NCI-H2107 (cell line): ENCODE data around the gene PDCD7.
"Not testable (repeated sequence)": the region's sequence is repeated elsewhere in the genome, so short reads cannot be mapped to it uniquely, and the experiment has no call there.

Experiments
- DNase-seq: peaks from one replicate; lab custom pipeline; 2025; lab: John Stamatoyannopoulos, UW

PDCD7 gene

DNA sequence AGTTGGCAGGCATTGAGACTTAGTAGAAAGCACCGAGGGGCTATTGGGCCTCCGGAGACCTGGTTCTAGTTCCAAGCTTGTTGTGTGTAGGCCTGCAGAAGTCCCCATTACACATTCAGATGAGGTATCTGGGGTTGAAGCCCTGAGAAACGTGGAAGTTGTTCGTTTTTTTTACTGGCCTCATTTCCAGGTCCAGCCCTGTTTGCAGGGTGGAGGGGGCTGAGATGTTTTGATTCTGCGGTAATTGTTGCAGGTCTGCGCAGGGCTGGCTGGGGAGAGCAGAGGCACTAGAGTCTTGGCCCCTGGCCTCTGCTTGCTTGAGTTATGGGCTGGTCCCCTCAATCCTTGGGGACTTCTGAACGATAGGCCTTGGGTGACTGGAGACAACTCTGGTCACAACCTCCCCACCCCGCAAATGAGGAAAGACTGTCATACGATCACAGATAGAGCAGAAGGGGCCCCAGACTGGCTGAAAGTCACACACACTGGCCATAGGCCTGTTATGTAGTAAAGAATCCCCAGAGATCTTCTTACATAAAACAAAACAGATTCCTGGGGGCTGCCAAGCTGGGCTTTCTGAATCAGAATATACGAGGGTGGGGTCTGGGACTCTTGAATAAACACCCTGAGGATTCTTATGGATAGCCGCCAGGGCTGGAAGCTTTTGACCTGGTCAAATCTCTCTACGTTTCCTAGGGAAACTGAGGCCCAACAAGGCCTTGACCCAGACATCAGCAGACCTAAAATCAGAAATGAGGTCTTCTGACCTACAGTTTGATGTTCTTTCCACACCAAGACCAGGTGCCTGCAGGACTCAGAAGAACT is 41.5 kb downstream of the PDCD7 start:
- no peak for DNase-seq

DNA sequence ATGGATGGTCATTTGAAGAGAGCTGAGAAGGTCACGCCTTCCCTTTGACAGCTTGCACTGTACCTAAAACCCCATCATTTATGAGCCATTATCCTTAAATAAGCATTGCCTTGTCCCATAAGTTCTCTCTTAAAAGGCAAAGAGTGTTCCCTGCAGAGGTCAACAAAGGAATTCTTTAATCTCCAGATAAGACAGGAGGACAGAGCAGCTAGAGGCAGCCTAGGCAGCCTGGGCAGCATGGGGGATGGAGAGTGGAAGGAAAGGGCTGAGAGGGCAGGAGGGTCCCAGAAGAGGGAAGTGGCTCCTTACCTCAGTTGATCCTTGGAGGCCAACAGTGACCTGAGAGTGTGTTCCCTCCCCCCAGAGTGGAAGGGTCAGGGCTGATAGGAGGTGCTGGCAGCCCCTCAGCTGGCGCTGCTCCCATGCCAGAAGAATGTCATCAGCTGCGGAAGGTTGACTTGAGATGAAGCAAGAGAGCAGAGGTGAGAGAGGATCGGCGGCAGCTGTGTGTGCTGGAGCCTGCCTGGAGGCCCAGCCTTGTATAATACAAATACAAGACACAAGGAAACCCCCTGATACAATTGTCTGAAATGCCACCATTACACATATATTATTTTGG is 44.3 kb downstream of the PDCD7 start:
- no peak for DNase-seq

DNA sequence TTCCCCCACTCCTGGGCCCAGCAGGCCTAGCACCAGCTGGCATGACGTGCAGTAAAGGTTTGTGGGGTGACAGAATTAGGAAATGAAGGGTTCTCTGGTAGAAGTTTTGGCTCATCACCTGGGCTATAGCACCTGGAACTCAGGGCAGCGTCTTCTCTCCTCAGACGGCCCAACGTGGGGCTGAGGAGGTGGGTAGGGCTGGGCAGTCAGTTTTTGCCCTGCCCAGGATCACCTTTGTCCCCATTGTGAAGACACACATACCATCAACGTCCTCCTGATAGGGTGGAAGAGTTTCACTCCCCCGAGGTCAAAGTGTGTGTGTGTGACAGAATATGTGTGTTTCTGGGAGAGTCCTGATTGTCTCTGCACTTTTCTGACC is 45.0 kb downstream of the PDCD7 start:
- no peak for DNase-seq

DNA sequence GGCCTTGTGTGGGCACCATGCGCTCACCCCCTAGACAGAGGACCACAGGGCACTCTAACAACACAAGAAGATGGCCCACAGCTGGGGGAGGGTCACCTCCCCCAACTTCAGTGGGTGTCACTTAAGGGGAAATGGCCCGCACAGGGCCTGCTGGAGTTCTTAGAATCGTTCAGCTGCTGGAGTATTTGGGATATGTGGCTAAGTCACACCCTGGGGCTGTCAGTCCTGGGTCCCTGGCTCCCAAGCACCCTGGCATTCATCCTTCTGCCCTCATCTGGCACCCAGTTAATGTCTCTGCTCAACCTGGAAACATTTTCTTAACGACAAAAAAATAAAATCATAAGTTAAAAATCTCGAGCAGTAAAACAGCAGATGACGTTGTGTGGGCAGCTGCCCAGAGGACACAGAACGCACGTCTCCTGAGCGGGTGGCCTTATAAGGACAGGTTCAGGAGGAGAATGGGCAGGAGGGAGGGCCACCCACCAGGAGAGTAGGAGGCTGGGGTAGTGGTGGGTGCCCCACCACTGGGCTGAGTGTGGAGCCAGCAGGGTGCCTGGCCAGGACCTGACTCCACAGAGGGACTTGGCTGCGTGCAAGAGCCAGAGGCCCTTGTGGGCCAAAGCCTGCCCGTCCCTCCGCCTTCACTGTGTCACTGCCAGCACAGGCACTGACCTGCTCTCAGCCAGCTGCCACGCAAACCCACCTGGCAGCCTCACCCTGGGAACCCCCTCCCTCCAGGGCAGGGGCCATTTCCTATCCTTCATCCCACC is 45.5 kb downstream of the PDCD7 start:
- DNase-seq, result no peak

DNA sequence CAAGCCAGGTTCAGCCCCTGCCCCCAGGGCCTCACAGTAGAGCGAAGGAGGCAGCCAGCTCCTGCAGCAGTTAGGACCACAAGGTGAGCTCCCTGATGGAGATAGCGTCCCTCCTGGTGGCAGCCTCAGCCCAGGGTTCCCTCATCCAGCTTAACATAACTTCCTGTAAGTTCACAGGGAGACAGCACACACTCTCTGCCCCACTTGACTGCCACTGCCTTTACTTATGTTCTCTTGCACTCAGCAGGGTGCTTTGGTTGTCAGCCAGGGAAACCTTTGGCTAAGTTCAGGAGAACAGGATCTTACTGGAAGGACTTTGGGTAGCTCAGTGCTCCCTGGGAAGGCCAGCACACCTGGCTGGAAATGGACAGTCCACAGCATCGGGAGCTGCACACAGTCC is 46.2 kb downstream of the PDCD7 start:
- DNase-seq, result no peak

DNA sequence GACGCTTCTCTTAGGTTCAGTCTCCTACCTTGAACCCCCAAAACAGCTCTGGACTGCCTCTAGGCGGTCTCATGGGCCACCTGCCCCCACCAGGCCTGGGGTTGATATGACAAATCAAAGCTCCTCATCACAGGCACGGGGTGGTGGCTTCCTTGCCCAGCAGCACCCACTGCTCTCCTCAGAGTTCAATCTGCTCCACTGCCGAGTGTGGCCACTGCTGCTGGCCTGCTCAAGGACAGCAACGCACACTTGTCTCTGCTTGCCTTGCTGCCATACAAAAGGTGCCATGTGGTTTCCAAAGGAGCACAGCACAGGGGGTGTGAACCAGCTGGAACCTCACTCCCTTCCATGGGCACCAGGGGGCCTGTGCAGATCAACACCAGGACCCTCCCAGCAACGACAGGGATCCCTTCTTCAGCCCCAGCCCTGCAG is 46.9 kb downstream of the PDCD7 start:
- DNase-seq, result no peak

DNA sequence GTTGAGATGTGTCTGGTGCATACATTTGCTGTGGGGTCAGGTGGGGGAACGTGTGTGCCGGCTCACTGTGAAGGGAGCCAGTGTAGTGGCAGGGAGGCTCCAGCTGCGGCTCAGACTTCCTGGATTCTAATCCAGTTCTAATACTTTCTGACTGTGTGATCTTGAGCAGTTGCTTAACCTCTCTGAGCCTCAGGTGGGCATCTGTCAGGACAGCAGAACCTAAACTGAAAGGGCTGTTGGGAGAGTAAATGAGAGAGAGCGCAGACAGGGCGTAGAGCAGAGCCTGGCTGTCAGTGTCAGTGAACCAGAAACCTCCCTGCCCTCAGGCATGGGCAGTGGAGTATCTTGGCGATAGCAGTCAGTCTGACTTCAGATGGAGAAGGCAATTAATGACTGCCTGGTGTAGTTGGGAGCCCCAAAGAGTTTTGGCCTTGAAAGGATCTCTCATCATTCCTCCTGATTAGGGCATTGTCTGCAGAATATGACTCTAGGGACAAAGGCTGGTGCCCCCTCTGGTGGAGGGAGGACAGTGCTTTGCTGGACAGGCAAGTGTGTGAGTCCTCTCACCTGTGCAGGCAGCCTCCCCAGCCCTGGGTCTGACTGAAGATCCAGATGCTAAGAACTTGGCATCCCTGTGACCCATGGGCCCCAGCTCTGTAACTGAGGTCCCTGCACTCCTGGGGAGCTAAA is 47.5 kb downstream of the PDCD7 start:
- no peak for DNase-seq

DNA sequence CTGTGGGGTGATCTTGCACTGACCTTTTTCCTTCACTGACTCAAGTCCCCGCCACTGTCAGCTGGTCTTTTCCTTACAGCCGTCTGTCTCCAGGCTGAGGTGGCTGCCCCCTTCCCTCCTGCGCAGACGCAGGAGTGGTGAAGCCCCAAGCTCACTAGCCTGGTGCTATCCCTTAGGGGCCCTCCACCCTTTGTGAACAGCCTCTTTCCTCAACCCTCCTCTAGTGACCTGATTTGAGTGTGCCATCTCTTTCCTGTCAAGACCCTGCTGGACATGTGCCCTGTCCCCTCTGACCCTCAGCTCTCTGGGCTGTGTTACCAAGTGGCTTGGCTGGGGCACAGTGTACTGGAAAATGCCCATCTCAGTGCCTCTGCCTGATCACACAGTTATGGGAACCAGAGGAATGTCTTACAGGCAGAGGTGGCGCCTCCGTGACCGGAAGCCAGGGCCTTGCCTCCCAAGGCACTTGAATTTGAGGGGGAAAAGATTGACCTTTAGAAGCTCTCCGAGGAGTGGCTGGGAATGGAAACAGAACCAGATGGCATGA is 48.3 kb downstream of the PDCD7 start:
- no peak for DNase-seq

DNA sequence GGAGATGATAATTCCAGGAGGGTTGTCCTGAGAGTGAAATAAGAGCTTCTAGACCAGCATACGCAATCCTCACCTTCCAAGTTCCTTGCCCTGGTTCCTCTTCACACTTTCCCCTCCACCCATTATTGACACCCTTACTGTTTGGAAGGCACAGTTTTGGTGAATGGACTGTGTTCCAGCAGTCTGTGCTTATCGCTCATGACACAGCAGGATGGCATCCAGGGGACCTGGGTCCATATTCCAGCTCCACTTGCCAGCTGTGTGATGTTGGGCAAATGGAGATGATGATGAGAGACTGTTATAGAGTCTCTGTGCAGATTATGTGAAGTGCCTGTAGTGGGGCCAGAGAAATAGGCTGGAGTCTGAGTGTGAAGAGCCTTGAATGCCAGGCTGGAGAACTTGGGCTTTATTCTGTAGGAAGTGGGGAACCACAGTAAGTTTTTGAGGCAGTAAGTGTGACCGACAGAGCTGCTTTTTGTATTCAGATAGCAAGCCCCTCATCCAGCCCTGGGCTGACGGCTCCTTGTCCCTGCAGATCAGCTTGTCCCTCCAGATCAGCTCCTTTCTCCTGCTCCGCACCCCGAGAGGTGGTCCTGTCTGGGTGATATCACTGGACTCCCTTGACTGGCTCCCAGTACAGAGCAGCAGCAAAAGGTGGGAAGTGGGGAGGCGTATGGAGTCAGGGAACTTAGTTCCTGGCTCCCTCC is 49.0 kb downstream of the PDCD7 start:
- DNase-seq, result no peak

DNA sequence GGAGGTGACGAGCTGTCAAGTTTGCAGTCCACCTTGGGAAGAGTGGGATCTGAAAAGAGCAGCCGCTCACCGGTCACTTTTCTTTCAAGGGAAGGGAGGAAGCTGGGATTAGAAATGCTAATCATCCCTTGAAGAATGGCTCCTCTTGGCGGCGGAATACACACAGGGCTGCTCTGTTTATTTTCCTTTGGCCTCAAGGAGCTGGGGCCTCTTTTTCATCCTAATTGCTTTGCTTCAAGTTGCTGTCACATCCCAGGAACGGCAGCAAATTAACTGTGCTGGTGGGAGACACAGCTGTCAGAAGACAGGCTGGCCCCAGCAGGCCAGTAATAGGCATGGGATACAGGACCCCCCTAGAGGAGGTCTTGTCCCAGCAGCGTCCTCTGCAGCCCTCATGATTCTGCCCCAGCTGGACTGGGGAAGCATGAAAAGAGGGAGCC is 50.3 kb downstream of the PDCD7 start:
- no peak for DNase-seq

DNA sequence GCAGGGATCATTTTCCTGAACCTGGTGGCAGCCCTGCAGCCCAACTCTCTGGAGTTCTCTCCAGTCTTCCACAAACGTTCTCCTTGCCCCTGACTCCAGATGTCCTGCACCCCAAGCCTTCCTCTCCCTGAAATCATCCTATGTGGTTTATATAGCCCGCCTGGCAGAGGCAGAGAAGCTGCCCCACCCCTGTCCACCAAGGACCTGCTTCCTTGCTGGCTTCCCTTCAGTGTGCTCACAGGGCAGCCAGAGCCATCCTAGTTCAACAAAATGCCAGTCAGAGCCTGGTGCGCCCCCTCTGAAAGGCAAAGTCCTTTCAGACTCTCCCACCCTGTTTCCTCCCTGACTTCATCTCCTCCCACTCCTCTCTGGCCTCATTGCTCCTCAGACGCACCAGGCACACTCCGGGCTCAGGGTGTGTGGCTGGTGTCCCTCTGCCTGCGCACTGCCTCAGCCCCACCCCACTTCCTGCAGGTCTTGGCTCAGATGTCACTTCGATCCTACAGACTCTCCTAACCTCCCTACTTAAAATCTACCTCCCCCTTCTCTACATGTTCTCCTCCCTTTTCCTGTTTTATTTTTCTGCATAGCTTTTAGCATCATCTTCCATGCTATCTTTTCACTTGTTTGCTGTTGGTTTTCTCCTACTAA is 51.2 kb downstream of the PDCD7 start:
- no peak for DNase-seq

DNA sequence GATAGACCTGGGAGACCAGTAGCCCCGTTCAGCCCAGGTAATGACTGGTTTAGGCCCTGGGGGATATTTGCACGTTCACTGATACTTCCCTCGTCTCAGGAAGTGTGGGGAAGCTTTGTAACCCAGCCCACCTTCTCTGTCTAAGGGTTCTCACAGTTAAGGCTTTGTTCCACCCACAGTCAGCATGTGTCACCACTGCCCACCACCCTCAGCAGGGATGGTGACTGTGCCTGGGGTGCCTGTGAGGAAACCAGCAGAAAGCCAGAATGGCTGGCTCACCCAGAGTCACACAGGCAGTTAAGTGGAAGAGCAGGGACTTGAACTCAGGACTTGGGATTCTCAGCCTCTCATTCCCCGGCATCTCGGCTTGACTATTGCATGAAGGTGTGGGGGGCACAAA is 51.9 kb downstream of the PDCD7 start:
- DNase-seq, result no peak

DNA sequence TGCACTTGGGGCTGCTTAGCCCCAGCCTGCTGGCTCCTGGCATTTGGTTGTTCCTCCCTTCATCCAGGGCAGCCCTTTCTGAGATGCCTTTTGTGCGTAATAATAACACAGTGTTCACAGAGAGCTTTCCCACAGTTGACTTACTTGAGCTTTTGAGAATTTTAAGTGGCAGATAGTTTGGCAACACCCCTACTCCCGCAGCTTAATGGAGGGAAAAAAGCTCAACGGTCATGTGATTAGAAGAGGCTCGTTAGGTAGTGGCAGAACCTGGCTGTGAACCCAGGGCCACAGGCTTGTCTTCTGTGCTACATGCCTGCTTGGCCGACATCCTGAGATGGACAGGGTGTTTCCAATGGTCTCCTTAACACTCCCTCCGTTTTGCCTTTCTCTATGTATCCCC is 52.3 kb downstream of the PDCD7 start:
- DNase-seq, result no peak

DNA sequence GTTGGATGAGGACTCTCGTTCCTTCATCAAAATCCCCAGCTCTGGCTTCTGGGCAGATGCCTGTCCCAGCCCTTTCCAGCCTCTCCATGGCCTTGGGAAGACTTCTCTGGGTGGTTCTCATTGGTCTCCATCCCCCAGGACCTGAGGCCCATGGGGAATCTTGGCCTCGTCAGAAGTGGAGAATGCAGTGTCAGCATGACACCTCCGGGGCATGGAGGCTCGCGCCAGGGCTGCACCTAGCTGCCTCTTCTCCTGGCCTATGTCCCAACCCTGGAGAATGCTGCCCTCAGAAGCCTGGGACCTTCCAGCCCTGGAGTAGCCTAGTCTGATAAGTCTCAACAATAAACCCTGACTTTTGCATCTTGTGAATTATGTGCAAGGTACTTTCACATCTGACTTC is 54.0 kb downstream of the PDCD7 start:
- no peak for DNase-seq

DNA sequence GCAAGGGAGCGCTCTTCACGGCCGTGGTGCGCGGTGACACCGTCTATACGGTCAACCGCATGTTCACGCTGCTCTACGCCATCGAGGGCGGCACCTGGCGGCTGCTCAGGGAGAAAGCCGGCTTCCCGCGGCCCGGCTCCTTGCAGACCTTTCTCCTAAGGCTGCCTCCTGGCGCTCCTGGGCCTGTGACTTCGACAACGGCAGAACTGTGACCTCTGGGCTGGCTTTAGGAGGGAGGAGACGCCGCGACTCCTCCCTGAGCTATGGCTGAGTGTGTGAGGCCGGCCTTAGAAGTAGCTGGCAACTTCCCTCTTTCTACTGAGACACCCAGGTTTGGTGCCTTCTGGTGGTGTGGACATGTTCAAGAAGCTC is 55.6 kb downstream of the PDCD7 start:
- DNase-seq, result no peak

DNA sequence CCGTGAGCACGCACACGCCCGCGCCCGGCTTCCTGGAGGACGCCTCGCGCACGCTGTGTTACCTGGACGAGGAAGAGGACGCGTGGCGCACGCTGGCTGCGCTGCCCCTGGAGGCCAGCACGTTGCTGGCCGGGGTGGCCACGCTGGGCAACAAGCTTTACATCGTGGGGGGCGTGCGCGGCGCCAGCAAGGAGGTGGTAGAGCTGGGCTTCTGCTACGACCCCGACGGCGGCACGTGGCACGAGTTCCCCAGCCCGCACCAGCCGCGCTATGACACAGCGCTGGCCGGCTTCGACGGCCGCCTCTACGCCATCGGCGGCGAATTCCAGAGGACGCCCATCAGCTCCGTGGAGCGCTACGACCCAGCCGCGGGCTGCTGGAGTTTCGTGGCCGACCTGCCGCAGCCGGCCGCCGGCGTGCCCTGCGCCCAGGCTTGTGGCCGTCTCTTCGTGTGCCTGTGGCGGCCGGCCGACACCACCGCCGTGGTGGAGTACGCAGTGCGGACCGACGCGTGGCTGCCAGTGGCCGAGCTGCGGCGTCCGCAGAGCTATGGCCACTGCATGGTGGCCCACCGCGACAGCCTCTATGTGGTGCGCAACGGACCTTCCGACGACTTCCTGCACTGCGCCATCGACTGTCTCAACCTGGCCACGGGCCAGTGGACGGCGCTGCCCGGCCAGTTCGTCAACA is 56.2 kb downstream of the PDCD7 start:
- DNase-seq, result no peak

DNA sequence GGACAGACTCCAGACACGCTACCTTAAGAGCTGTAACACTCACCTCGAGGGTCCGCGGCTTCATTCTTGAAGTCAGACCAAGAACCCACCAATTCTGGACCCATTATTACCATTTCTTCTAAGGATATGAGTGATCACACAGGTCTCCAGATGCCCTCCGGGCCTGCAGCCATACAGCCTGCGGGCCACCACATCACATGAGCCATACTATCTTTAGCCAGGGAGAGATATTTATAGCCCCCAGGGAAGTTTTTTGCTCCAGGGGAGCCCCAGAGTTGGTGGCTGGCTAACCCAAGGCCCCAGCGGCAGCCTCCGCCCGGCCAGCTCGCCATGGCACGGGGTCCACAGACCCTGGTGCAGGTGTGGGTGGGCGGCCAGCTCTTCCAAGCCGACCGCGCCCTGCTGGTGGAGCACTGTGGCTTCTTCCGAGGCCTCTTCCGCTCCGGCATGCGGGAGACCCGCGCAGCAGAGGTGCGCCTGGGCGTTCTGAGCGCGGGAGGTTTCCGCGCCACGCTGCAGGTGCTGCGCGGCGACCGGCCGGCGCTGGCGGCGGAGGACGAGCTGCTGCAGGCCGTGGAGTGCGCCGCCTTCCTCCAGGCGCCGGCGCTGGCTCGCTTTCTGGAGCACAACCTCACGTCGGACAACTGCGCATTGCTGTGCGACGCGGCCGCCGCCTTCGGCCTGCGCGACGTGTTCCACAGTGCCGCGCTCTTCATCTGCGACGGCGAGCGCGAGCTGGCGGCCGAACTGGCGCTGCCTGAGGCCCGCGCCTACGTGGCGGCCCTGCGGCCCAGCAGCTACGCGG is 56.9 kb downstream of the PDCD7 start, which contains the start of gene KBTBD13:
Gene KBTBD13 (plus strand): TSS at position 261 of the 805 bp plus-strand sequence. CDS start 70 bp downstream, at position 331.
- no peak for DNase-seq

DNA sequence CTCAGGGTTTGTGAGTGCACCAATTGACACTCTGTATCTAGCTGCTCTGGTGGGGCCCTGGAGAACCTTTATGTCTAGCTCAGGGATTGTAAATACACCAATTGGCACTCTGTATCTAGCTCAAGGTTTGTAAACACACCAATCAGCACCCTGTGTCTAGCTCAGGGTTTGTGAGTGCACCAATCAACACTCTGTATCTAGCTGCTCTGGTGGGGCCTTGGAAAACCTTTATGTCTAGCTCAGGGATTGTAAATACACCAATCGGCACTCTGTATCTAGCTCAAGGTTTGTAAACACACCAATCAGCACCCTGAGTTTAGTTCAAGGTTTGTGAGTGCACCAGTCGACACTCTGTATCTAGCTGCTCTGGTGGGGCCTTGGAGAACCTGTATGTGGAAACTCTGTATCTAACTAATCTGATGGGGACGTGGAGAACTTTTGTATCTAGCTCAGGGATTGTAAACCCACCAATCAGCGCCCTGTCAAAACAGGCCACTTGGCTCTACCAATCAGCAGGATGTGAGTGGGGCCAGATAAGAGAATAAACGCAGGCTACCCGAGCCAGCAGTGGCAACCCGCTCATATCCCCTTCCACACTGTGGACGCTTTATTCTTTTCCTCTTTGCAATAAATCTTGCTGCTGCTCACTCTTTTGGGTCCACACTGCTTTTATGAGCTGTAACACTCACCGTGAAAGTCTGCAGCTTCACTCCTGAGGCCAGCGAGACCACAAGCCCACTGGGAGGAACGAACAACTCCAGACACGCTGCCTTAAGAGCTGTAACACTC is 57.8 kb downstream of the PDCD7 start:
- not testable (repeated sequence) for DNase-seq

DNA sequence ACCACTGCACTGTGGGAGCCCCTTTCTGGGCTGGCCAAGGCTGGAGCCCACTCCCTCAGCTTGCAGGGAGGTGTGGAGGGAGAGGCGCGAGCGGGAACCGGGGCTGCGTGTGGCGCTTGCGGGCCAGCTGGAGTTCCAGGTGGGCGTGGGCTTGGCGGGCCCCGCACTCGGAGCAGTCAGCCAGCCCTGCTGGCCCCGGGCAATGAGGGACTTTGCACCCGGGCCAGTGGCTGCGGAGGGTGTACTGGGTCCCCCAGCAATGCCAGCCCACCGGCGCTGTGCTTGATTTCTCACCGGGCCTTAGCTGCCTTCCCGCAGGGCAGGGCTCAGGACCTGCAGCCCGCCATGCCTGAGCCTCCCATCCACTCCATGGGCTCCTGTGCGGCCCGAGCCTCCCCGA is 58.7 kb downstream of the PDCD7 start:
- not testable (repeated sequence) for DNase-seq
